Suprapubic skin (tissue), 4 donors: Measurements from ENCODE around the gene FOXN1. TPM values are rescaled to one million over a fixed set of nuclear protein-coding genes. Genes with fewer than 3 reads are reported as not detected.

Experiments
- DNase-seq, 2 donors: peaks; one replicate each; pipeline ENCODE4 v3.0.0-alpha.2; 2019; ENCODE audit warnings: low spot score in 2 of 2
- H3K27ac ChIP-seq: fragments of 200-600 bp; sonication (generic); one replicate; pipeline ENCODE4 v1.5.1; 2019
- H3K27me3 ChIP-seq: fragments of 200-600 bp; sonication (generic); one replicate; pipeline ENCODE4 v1.5.1; 2019
- H3K36me3 ChIP-seq: fragments of 200-600 bp; sonication (generic); one replicate; pipeline ENCODE4 v1.5.1; 2019
- H3K4me1 ChIP-seq: fragments of 200-600 bp; sonication (generic); one replicate; pipeline ENCODE4 v1.5.1; 2019
- H3K4me3 ChIP-seq: fragments of 200-600 bp; sonication (generic); one replicate; pipeline ENCODE4 v1.5.1; 2019; ENCODE audit warnings: mild to moderate bottlenecking
- H3K9me3 ChIP-seq: fragments of 200-600 bp; sonication (generic); one replicate; pipeline ENCODE4 v1.5.1; 2019
- CTCF ChIP-seq, 2 donors: fragments of 200-600 bp in 1 of 2; fragments of 450-650 bp in 1 of 2; sonication (generic) in 1 of 2; IDR thresholded peaks; one replicate each; pipeline ENCODE4 v1.5.1; 2016 to 2019; ENCODE audit warnings: antibody characterized with exemption in 2 of 2, mild to moderate bottlenecking in 1 of 2, moderate library complexity in 1 of 2
- EP300 ChIP-seq: sonication (generic); formaldehyde crosslinking; IDR thresholded peaks from one replicate; pipeline ENCODE4 v1.6.1; 2017; ENCODE audit warnings: antibody characterized with exemption
- POLR2A ChIP-seq, 2 donors: fragments of 450-650 bp; IDR thresholded peaks; one replicate each; pipeline ENCODE4 v1.6.1; 2017; ENCODE audit warnings: antibody characterized with exemption in 2 of 2, mild to moderate bottlenecking in 2 of 2, moderate library complexity in 2 of 2
- POLR2AphosphoS5 ChIP-seq, 3 donors: sonication (generic); formaldehyde crosslinking; IDR thresholded peaks; one replicate each; pipeline ENCODE4 v1.6.1; 2017; ENCODE audit warnings: antibody characterized with exemption in 3 of 3
- WGBS: methylation state at CpG from one replicate; pipeline ENCODE4 v1.1.5; 2018; 5-methylcytosine and 5-hydroxymethylcytosine counted together
- total RNA-seq, 4 donors: library from RNA; depleted of rRNA; stranded (reverse); fragments of >200 nt; gene quantifications; one replicate each; pipeline ENCODE4 v1.1.0, GENCODE V29; 2016

FOXN1 gene
- total RNA-seq, 4 donors from 2014 or later, result 37.4 to 48.3 (median 38.3) TPM

DNA sequence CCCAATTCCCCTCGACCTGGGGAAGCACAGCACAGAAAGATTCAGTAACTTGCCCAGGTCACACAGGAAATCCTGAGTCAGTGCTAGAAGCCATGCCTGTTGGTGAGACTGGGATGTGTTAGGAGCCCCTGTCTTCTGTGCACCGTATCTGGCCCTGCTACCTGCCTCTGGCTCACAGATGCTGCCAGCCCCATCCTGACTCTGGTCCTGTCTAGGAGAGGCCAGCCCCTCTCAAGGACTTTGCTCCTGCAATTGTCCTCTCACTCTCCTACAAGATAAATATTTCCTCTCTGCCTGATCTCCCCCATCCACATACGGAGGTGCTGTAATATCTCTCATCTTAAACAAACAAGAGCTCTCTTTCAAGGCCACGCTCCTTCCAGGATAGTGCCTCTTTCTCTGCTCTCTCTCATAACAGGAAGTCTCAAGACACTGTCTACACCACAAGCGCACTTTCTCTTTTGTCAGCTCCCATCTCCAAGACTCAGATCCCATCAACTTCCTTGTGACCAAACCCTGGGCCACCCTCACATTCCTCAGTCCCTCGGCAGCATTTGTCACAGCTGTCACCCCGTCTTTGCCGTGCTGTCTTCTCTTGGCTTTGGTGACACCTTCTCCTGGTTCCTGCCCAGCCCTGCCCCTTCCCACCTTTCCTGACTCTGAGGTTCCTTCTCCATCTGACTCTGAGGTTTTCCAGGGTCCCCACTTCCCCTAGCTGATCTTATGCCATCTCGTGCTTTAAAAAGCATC is 30.8 kb upstream of the FOXN1 start:
- Histone ChIP-seq H3K27ac (no peak overlapping the region), H3K27me3 (no peaks in the 10 kb centered on the region), H3K4me3 (no peak overlapping the region), H3K36me3 (no peaks in the 10 kb centered on the region), H3K9me3 (no peaks in the 10 kb centered on the region), H3K4me1 (no peaks in the 10 kb centered on the region)
- TF ChIP-seq CTCF (IDR thresholded peaks at IDR 0.05), result no peak
- no peak for TF ChIP-seq EP300
- no peak for TF ChIP-seq POLR2AphosphoS5 (IDR thresholded peaks at IDR 0.05)
- no peak for TF ChIP-seq POLR2A (IDR thresholded peaks at IDR 0.05)
- peak in 1 of 2 donors; percentile 70 for DNase-seq
- 62% methylated on average over 9 of the region's 9 CpGs for WGBS

- H3K36me3 ChIP-seq, result no peaks in the 10 kb centered on the region
- TF ChIP-seq POLR2AphosphoS5 (IDR thresholded peaks at IDR 0.05) (no peak), CTCF (IDR thresholded peaks at IDR 0.05) (no peak), EP300 (no peak), POLR2A (IDR thresholded peaks at IDR 0.05) (no peak)
- no peaks in the 10 kb centered on the region for H3K4me1 ChIP-seq
- H3K9me3 ChIP-seq, result no peaks in the 10 kb centered on the region
- H3K4me3 ChIP-seq, result no peak overlapping the region
- no peak overlapping the region for H3K27ac ChIP-seq
- no peak for DNase-seq
- 83% methylated on average over 11 of the region's 11 CpGs for WGBS
- H3K27me3 ChIP-seq, result no peaks in the 10 kb centered on the region
These were observed 29.9 kb upstream of the FOXN1 start for GRCh38 chr17:28476076-28476865.

DNA sequence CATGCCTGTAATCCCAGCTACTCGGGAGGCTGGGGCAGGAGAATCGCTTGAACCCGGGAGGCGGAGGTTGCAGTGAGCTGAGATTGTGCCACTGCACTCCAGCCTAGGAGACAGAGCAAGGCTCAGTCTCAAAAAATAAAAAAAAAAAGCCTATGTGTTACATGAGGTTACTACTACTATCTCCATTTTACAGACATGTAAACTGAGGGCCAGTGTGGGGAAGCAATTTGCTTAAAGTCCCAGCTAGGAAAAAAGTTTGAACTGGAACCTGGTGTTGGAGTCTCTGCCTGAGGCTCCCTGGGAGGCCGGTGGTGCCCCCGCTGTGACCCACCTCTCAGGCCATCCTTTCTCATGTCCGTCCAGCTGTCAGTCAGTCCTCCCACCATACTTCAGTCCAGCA is 28.2 kb upstream of the FOXN1 start:
- Histone ChIP-seq H3K4me1 (no peaks in the 10 kb centered on the region), H3K4me3 (no peak overlapping the region), H3K9me3 (no peaks in the 10 kb centered on the region), H3K27ac (no peak overlapping the region), H3K36me3 (no peaks in the 10 kb centered on the region), H3K27me3 (no peaks in the 10 kb centered on the region)
- TF ChIP-seq POLR2AphosphoS5 (IDR thresholded peaks at IDR 0.05) (no peak), EP300 (no peak), CTCF (IDR thresholded peaks at IDR 0.05) (no peak), POLR2A (IDR thresholded peaks at IDR 0.05) (no peak)
- WGBS, result 95% methylated on average over 7 of the region's 7 CpGs
- DNase-seq, result no peak

GRCh38 chr17:28478712-28479615 is 27.2 kb upstream of the FOXN1 start:
- 89% methylated on average over 3 of the region's 3 CpGs for WGBS
- no peaks in the 10 kb centered on the region for H3K4me1 ChIP-seq
- TF ChIP-seq POLR2A (IDR thresholded peaks at IDR 0.05), result no peak
- no peak for DNase-seq
- no peaks in the 10 kb centered on the region for H3K9me3 ChIP-seq
- H3K27ac ChIP-seq, result no peak overlapping the region
- H3K27me3 ChIP-seq, result no peaks in the 10 kb centered on the region
- no peak overlapping the region for H3K4me3 ChIP-seq
- H3K36me3 ChIP-seq, result no peaks in the 10 kb centered on the region

- TF ChIP-seq EP300 (no peak), POLR2A (IDR thresholded peaks at IDR 0.05) (no peak), POLR2AphosphoS5 (IDR thresholded peaks at IDR 0.05) (no peak), CTCF (IDR thresholded peaks at IDR 0.05) (no peak)
These were observed 25.9 kb upstream of the FOXN1 start for GRCh38 chr17:28480278-28480677.

More at GRCh38 chr17:28480278-28480677, 25.9 kb upstream of the FOXN1 start:
- DNase-seq, result no peak
- Histone ChIP-seq H3K27ac (no peak overlapping the region), H3K27me3 (no peaks in the 10 kb centered on the region), H3K9me3 (no peaks in the 10 kb centered on the region), H3K36me3 (no peaks in the 10 kb centered on the region), H3K4me3 (no peak overlapping the region), H3K4me1 (no peaks in the 10 kb centered on the region)
- 47% methylated on average over 5 of the region's 5 CpGs for WGBS
